SK-N-SH treated with all-trans-retinoic acid at 6 μM for 48 hours (cell line): Measurements from ENCODE around the gene CCDC187.
A peak's percentile ranks its signal among the peaks of the same experiment; 100 is the strongest.

ENCODE experiments used
- ATAC-seq: fragments of 200-7000 bp; cut with Tn5 transposase; 3 replicates; pipeline ENCODE4 v1.9.1; 2020; ENCODE audit warnings: mild to moderate bottlenecking, moderate library complexity
- ARNTL ChIP-seq: fragments of 450-650 bp; formaldehyde crosslinking; IDR thresholded peaks from 2 replicates; pipeline ENCODE4 v1.5.0; 2020; ENCODE audit warnings: low read depth, mild to moderate bottlenecking, moderate library complexity, borderline replicate concordance
- BACH2 ChIP-seq: fragments of 250-450 bp; sonication (Bioruptor Pico); IDR thresholded peaks from 2 replicates; pipeline ENCODE4 v1.9.0; 2021; ENCODE audit warnings: mild to moderate bottlenecking, borderline replicate concordance
- CREB5 ChIP-seq: fragments of 250-450 bp; sonication (Bioruptor Pico); IDR thresholded peaks from 2 replicates; pipeline ENCODE4 v1.5.1; 2020; ENCODE audit warnings: low read depth, mild to moderate bottlenecking, moderate library complexity
- ESRRG ChIP-seq: fragments of 250-450 bp; sonication (Bioruptor Pico); IDR thresholded peaks from 2 replicates; pipeline ENCODE4 v1.6.1; 2021; ENCODE audit warnings: mild to moderate bottlenecking
- GLIS3 ChIP-seq: fragments of 250-450 bp; sonication (Bioruptor Pico); IDR thresholded peaks from 2 replicates; pipeline ENCODE4 v1.5.0; 2020; ENCODE audit warnings: mild to moderate bottlenecking, moderate library complexity
- ISL1 ChIP-seq: fragments of 250-450 bp; sonication (Bioruptor Pico); IDR thresholded peaks from 2 replicates; pipeline ENCODE4 v2.1.2; 2022; ENCODE audit warnings: mild to moderate bottlenecking, moderate library complexity
- PATZ1 ChIP-seq: fragments of 250-450 bp; sonication (Bioruptor Pico); IDR thresholded peaks from 2 replicates; pipeline ENCODE4 v1.8.0; 2020; ENCODE audit warnings: mild to moderate bottlenecking, moderate library complexity, borderline replicate concordance
- PPARA ChIP-seq: fragments of 250-450 bp; sonication (Bioruptor Pico); IDR thresholded peaks from 2 replicates; pipeline ENCODE4 v1.5.0; 2020; ENCODE audit warnings: mild to moderate bottlenecking, borderline replicate concordance
- RARB ChIP-seq: fragments of 250-450 bp; sonication (Bioruptor Pico); IDR thresholded peaks from 2 replicates; pipeline ENCODE4 v1.8.0; 2021; ENCODE audit warnings: mild to moderate bottlenecking, moderate library complexity
- TCF4 ChIP-seq: fragments of 250-450 bp; sonication (Bioruptor Pico); IDR thresholded peaks from 2 replicates; pipeline ENCODE4 v1.8.0; 2021; ENCODE audit warnings: mild to moderate bottlenecking, moderate library complexity, borderline replicate concordance
- TOX ChIP-seq: fragments of 250-450 bp; sonication (Bioruptor Pico); IDR thresholded peaks from 2 replicates; pipeline ENCODE4 v1.8.0; 2021; ENCODE audit warnings: mild to moderate bottlenecking, moderate library complexity, borderline replicate concordance
- TSHZ2 ChIP-seq: fragments of 250-450 bp; sonication (Bioruptor Pico); IDR thresholded peaks from 2 replicates; pipeline ENCODE4 v1.5.0; 2020; ENCODE audit warnings: mild to moderate bottlenecking, moderate library complexity
- ZC3H10 ChIP-seq: fragments of 250-450 bp; sonication (Bioruptor Pico); IDR thresholded peaks from 2 replicates; pipeline ENCODE4 v1.5.1; 2021; ENCODE audit warnings: mild to moderate bottlenecking, moderate library complexity
- ZFP3 ChIP-seq: fragments of 250-450 bp; sonication (Bioruptor Pico); IDR thresholded peaks from 2 replicates; pipeline ENCODE4 v1.5.0; 2020; ENCODE audit warnings: mild to moderate bottlenecking, moderate library complexity
- ZNF565 ChIP-seq: fragments of 450-650 bp; formaldehyde crosslinking; conservative IDR thresholded peaks from 2 replicates; pipeline ENCODE4 v1.5.0; 2020; ENCODE audit warnings: low read depth, mild to moderate bottlenecking, moderate library complexity
- ZNF70 ChIP-seq: fragments of 450-650 bp; formaldehyde crosslinking; IDR thresholded peaks from 2 replicates; pipeline ENCODE4 v1.5.0; 2020; ENCODE audit warnings: mild to moderate bottlenecking, moderate library complexity
- ZNF8 ChIP-seq: fragments of 450-650 bp; formaldehyde crosslinking; IDR thresholded peaks from 2 replicates; pipeline ENCODE4 v1.5.0; 2020; ENCODE audit warnings: mild to moderate bottlenecking, moderate library complexity
- TF ChIP-seq, protein P1 (sequence below): fragments of 250-450 bp; sonication (Bioruptor Pico); IDR thresholded peaks from 2 replicates; pipeline ENCODE4 v1.5.1; 2021; ENCODE audit warnings: mild to moderate bottlenecking, moderate library complexity
- TF ChIP-seq, protein P2 (sequence below): fragments of 250-450 bp; sonication (Bioruptor Pico); IDR thresholded peaks from 2 replicates; pipeline ENCODE4 v1.8.0; 2021; ENCODE audit warnings: low read depth, mild to moderate bottlenecking, moderate library complexity, borderline replicate concordance

The CCDC187 gene

GRCh38 chr9:136257381-136258298, 46.3 kb downstream of the CCDC187 start:
- no peak for ATAC-seq
- no peak for TF ChIP-seq TSHZ2 (CRISPR knock-in tag)
- no peak for TF ChIP-seq PPARA (CRISPR knock-in tag)
- TF ChIP-seq ESRRG (CRISPR knock-in tag): no peak

GRCh38 chr9:136255896-136256890, 47.7 kb downstream of the CCDC187 start:
- peak; percentile 35; the same call in 2 of the 3 replicates for ATAC-seq
- TF ChIP-seq CREB5 (CRISPR knock-in tag) (no peak), ZFP3 (no peak), ESRRG (CRISPR knock-in tag) (no peak)

DNA sequence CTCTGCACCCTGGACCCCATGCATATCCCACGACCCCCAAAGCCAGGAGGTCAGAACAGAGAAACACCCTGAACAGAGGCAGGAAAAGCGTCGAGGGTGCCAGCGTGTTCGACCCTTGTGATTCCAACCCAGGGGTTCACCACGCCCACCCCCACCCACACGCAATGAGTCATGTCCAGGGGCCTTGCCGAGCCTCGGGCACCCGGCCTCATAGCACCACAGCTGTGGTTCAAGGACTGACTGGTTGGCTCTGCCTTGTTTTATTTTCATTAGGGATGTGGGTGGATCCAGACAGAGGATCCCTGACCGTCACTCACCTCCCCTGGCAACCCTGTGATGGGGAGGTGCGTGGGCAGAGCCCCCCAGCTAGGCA, 48.7 kb downstream of the CCDC187 start:
- ATAC-seq: peak; percentile 15; the same call in 1 of the 3 replicates
- TF ChIP-seq ARNTL (CRISPR knock-in tag) (no peak), PPARA (CRISPR knock-in tag) (no peak)

DNA sequence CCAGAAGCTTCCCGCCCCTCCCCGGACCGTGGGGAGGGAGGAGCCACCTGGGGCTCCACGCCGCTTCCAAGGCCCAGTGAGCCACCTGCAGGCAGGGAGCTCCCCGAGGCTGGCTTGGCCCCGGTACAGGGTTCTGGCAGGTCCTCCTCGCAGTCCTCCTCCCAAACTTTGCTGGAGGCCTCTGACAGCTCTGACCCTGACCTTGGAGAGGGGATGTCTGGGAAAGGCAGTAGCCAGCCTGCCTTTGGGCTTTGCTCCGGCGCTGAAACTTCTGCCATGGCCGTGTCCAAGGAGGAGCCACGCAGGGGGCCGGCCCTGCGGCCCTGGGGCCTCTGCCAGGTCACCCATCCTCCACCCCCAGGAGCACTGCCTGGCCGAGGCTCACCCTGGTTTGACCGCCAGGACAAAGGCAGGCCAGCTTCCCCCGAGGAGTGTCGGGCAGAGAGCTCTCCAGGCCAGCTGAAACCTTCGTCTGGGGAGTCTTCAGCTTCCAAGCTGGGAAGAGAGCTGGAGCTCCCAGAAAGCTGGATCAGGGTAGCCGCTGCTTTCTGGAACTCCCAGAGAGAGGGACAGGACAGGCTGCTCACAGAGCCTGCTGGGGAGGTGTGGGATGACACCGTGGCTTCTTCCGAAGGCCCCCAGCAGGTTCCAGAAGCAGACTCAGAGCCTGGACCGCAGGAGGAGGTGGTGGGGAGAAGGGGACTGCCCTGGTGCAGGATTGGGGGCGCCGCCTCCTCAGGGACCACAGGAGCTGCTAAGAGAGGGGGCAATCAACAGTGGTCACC, 49.3 kb downstream of the CCDC187 start:
- ATAC-seq: no peak; the same call in 2 of the 3 replicates
- TF ChIP-seq GLIS3 (CRISPR knock-in tag) (no peak), PATZ1 (CRISPR knock-in tag) (no peak), ZNF8 (CRISPR knock-in tag) (no peak), ISL1 (no peak), TCF4 (CRISPR knock-in tag) (no peak), BACH2 (CRISPR knock-in tag) (no peak), ZNF565 (no peak), ZNF70 (no peak), ZFP3 (no peak), PPARA (CRISPR knock-in tag) (no peak), ARNTL (CRISPR knock-in tag) (no peak), ZC3H10 (no peak), RARB (CRISPR knock-in tag) (no peak), TOX (CRISPR knock-in tag) (no peak)
- TF ChIP-seq, protein P1, sequence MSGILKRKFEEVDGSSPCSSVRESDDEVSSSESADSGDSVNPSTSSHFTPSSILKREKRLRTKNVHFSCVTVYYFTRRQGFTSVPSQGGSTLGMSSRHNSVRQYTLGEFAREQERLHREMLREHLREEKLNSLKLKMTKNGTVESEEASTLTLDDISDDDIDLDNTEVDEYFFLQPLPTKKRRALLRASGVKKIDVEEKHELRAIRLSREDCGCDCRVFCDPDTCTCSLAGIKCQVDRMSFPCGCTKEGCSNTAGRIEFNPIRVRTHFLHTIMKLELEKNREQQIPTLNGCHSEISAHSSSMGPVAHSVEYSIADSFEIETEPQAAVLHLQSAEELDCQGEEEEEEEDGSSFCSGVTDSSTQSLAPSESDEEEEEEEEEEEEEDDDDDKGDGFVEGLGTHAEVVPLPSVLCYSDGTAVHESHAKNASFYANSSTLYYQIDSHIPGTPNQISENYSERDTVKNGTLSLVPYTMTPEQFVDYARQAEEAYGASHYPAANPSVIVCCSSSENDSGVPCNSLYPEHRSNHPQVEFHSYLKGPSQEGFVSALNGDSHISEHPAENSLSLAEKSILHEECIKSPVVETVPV (CRISPR knock-in tag): no peak
- TF ChIP-seq, protein P2, sequence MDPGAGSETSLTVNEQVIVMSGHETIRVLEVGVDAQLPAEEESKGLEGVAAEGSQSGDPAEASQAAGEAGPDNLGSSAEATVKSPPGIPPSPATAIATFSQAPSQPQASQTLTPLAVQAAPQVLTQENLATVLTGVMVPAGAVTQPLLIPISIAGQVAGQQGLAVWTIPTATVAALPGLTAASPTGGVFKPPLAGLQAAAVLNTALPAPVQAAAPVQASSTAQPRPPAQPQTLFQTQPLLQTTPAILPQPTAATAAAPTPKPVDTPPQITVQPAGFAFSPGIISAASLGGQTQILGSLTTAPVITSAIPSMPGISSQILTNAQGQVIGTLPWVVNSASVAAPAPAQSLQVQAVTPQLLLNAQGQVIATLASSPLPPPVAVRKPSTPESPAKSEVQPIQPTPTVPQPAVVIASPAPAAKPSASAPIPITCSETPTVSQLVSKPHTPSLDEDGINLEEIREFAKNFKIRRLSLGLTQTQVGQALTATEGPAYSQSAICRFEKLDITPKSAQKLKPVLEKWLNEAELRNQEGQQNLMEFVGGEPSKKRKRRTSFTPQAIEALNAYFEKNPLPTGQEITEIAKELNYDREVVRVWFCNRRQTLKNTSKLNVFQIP (CRISPR knock-in tag): no peak
